Suprapubic skin (tissue), 4 donors: ENCODE measurements around the gene CLASP2. TPM values are rescaled to one million over a fixed set of nuclear protein-coding genes. Genes with fewer than 3 reads are reported as not detected.

ENCODE experiments used
- DNase-seq, 2 donors: peaks; one replicate each; pipeline ENCODE4 v3.0.0-alpha.2; 2019; ENCODE audit warnings: low spot score in 2 of 2
- H3K27ac ChIP-seq: fragments of 200-600 bp; sonication (generic); one replicate; pipeline ENCODE4 v1.5.1; 2019
- H3K27me3 ChIP-seq: fragments of 200-600 bp; sonication (generic); one replicate; pipeline ENCODE4 v1.5.1; 2019
- H3K36me3 ChIP-seq: fragments of 200-600 bp; sonication (generic); one replicate; pipeline ENCODE4 v1.5.1; 2019
- H3K4me1 ChIP-seq: fragments of 200-600 bp; sonication (generic); one replicate; pipeline ENCODE4 v1.5.1; 2019
- H3K4me3 ChIP-seq: fragments of 200-600 bp; sonication (generic); one replicate; pipeline ENCODE4 v1.5.1; 2019; ENCODE audit warnings: mild to moderate bottlenecking
- H3K9me3 ChIP-seq: fragments of 200-600 bp; sonication (generic); one replicate; pipeline ENCODE4 v1.5.1; 2019
- EP300 ChIP-seq: sonication (generic); formaldehyde crosslinking; IDR thresholded peaks from one replicate; pipeline ENCODE4 v1.6.1; 2017; ENCODE audit warnings: antibody characterized with exemption
- POLR2A ChIP-seq, 2 donors: fragments of 450-650 bp; IDR thresholded peaks; one replicate each; pipeline ENCODE4 v1.6.1; 2017; ENCODE audit warnings: antibody characterized with exemption in 2 of 2, mild to moderate bottlenecking in 2 of 2, moderate library complexity in 2 of 2
- POLR2AphosphoS5 ChIP-seq, 3 donors: sonication (generic); formaldehyde crosslinking; IDR thresholded peaks; one replicate each; pipeline ENCODE4 v1.6.1; 2017; ENCODE audit warnings: antibody characterized with exemption in 3 of 3
- WGBS: methylation state at CpG from one replicate; pipeline ENCODE4 v1.1.5; 2018; 5-methylcytosine and 5-hydroxymethylcytosine counted together
- total RNA-seq, 4 donors: library from RNA; depleted of rRNA; stranded (reverse); fragments of >200 nt; gene quantifications; one replicate each; pipeline ENCODE4 v1.1.0, GENCODE V29; 2016
- TF ChIP-seq, protein P1 (sequence below), 2 donors: fragments of 200-600 bp in 1 of 2; fragments of 450-650 bp in 1 of 2; sonication (generic) in 1 of 2; IDR thresholded peaks; one replicate each; pipeline ENCODE4 v1.5.1; 2016 to 2019; ENCODE audit warnings: antibody characterized with exemption in 2 of 2, mild to moderate bottlenecking in 1 of 2, moderate library complexity in 1 of 2

CLASP2 gene
- total RNA-seq, 4 donors from 2014 or later: 44.8 to 140 (median 59.7) TPM

DNA sequence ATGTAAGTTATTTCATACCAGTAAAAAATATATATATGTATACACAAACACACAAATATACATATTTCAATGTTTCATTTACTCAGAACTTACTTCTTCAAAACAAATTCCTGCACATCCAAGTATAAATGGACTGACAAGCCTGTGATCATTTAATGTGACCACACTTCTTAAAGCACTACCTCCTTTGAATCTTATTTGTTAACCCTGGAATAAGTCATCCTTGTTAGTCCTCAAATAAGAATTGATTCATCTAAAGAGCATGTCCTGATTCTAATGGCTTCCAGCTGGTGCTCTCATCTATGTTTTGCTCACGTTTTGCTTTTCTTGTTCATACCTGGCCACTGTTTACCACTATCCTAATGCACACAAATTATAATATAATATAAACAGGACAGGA lies 173.9 kb downstream of the CLASP2 start:
- no peak overlapping the region for H3K27ac ChIP-seq
- no peaks in the 10 kb centered on the region for H3K9me3 ChIP-seq
- H3K4me3 ChIP-seq: no peak overlapping the region
- no peaks in the 10 kb centered on the region for H3K4me1 ChIP-seq
- 51% methylated on average over 1 of the region's 1 CpG for WGBS
- no peak for DNase-seq
- no peaks in the 10 kb centered on the region for H3K27me3 ChIP-seq
- H3K36me3 ChIP-seq: peaks cover 49% of the 10 kb centered on the region
- TF ChIP-seq POLR2AphosphoS5 (IDR thresholded peaks at IDR 0.05): no peak
- TF ChIP-seq POLR2A (IDR thresholded peaks at IDR 0.05): no peak
- TF ChIP-seq EP300: no peak
- TF ChIP-seq, protein P1, sequence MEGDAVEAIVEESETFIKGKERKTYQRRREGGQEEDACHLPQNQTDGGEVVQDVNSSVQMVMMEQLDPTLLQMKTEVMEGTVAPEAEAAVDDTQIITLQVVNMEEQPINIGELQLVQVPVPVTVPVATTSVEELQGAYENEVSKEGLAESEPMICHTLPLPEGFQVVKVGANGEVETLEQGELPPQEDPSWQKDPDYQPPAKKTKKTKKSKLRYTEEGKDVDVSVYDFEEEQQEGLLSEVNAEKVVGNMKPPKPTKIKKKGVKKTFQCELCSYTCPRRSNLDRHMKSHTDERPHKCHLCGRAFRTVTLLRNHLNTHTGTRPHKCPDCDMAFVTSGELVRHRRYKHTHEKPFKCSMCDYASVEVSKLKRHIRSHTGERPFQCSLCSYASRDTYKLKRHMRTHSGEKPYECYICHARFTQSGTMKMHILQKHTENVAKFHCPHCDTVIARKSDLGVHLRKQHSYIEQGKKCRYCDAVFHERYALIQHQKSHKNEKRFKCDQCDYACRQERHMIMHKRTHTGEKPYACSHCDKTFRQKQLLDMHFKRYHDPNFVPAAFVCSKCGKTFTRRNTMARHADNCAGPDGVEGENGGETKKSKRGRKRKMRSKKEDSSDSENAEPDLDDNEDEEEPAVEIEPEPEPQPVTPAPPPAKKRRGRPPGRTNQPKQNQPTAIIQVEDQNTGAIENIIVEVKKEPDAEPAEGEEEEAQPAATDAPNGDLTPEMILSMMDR (IDR thresholded peaks at IDR 0.05): no peak

DNA sequence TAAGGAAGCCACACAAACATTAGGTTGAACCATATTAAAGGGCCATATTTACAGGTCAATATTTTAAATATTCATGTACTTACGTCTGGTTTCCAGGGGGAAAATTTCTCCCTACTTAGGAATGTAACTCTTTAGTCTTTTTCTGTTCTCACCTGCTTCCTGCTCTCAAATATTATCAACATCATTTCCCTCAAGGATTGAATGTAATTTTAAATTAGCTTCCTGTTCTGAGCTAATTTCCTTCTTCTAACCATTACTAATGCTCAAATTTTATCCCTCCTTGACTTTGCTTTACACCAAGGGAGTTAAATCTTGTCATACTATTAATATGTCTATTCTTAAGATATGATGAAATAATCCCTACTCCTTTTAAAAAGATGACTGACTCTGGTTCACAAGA lies 174.5 kb downstream of the CLASP2 start:
- no peaks in the 10 kb centered on the region for H3K4me1 ChIP-seq
- DNase-seq: no peak
- no peak overlapping the region for H3K27ac ChIP-seq
- no peaks in the 10 kb centered on the region for H3K9me3 ChIP-seq
- no peak overlapping the region for H3K4me3 ChIP-seq
- WGBS: 90% methylated on average over 1 of the region's 1 CpG
- H3K36me3 ChIP-seq: peaks cover 48% of the 10 kb centered on the region
- H3K27me3 ChIP-seq: no peaks in the 10 kb centered on the region
- TF ChIP-seq POLR2AphosphoS5 (IDR thresholded peaks at IDR 0.05) (no peak), EP300 (no peak), POLR2A (IDR thresholded peaks at IDR 0.05) (no peak)
- TF ChIP-seq, protein P1 (IDR thresholded peaks at IDR 0.05): no peak

GRCh38 chr3:33541918-33542317 lies 176.1 kb downstream of the CLASP2 start:
- Histone ChIP-seq H3K27ac (no peak overlapping the region), H3K36me3 (peaks cover 57% of the 10 kb centered on the region), H3K9me3 (no peaks in the 10 kb centered on the region), H3K4me1 (no peaks in the 10 kb centered on the region), H3K27me3 (no peaks in the 10 kb centered on the region), H3K4me3 (no peak overlapping the region)
- no peak for DNase-seq
- TF ChIP-seq EP300: no peak
- TF ChIP-seq POLR2AphosphoS5 (IDR thresholded peaks at IDR 0.05): no peak
- no peak for TF ChIP-seq POLR2A (IDR thresholded peaks at IDR 0.05)
- TF ChIP-seq, protein P1 (IDR thresholded peaks at IDR 0.05): no peak

DNA sequence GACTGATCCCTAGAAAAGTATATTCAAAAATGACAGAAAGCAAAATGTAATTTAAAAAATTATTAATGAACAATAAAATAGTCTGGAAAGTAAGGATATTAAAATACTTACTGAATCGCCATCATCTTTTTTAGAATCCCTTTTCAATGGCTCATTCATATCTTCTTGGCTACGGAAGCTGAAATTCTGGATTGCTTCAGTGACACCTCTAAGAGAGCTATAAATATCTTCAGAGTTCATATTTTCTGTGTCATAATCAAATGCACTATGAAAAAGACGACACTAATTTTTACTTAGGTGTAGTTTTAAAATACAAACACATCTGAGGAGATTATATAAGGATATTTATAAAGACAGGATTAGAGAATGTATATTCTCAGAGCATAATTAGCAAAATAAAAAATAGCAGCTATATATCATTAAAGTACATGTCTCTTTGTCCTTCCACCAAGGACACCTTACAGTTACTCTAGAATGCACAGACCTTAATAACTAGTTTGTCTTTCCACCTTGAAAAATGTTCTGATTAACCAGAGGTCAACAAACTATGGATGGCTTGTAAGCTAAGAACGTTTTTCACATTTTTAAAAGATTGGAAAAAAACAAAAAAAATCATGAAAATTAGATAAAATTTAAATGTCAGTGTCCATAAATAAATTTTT lies 179.2 kb downstream of the CLASP2 start:
- H3K27me3 ChIP-seq: no peaks in the 10 kb centered on the region
- TF ChIP-seq POLR2AphosphoS5 (IDR thresholded peaks at IDR 0.05) (no peak), POLR2A (IDR thresholded peaks at IDR 0.05) (no peak)
- TF ChIP-seq, protein P1 (IDR thresholded peaks at IDR 0.05): no peak
- no peak overlapping the region for H3K27ac ChIP-seq
- no peak for DNase-seq
- no peaks in the 10 kb centered on the region for H3K9me3 ChIP-seq
- no peaks in the 10 kb centered on the region for H3K4me1 ChIP-seq
- no peak overlapping the region for H3K4me3 ChIP-seq
- WGBS: 71% methylated on average over 4 of the region's 4 CpGs
- peaks cover 63% of the 10 kb centered on the region for H3K36me3 ChIP-seq

GRCh38 chr3:33537133-33537532 lies 180.9 kb downstream of the CLASP2 start:
- Histone ChIP-seq H3K4me1 (no peaks in the 10 kb centered on the region), H3K9me3 (no peaks in the 10 kb centered on the region), H3K27ac (no peak overlapping the region), H3K36me3 (peaks cover 63% of the 10 kb centered on the region), H3K4me3 (no peak overlapping the region), H3K27me3 (no peaks in the 10 kb centered on the region)
- TF ChIP-seq POLR2A (IDR thresholded peaks at IDR 0.05): no peak
- TF ChIP-seq POLR2AphosphoS5 (IDR thresholded peaks at IDR 0.05): no peak
- TF ChIP-seq EP300: no peak
- TF ChIP-seq, protein P1 (IDR thresholded peaks at IDR 0.05): no peak
- no peak for DNase-seq
